ENCODE data around the gene L3MBTL4.

DNA sequence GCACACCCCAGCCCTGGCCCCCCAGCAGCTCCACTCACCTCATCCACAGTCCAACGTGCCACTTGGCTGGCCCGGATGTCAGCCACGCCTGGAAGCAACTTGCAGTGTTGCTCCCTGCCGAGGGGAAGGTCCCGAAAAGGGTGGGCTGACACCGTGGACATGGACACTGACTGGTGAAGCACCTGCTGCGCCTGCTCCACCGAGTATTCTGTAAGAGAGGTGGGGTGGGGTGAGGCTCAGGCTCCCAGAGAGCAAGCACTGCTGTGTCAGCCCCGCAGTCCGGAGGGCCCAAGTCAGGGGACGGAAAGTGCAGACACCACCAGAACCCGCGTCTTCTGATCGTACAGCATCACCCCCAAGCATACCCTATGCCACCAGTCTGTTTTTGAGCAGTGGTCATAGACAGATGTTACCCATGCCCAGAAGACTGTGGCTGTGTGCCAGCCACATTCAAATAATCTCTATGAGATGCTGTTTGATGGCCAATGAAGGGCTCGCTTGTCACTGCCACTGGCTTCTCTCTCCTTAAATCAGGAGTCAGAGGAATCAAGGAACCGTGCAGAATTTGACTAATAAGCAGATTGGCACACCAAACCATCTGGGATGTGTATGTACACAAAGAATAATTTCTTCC is 445.2 kb downstream of the L3MBTL4 start:
- no peak for TF ChIP-seq POLR2A (IDR thresholded peaks at IDR 0.05)
- TF ChIP-seq CTCF (IDR thresholded peaks at IDR 0.05): no peak

All from heart left ventricle (tissue), 13 donors.